ENCODE measurements around the gene JMY.

JMY gene, protein sequence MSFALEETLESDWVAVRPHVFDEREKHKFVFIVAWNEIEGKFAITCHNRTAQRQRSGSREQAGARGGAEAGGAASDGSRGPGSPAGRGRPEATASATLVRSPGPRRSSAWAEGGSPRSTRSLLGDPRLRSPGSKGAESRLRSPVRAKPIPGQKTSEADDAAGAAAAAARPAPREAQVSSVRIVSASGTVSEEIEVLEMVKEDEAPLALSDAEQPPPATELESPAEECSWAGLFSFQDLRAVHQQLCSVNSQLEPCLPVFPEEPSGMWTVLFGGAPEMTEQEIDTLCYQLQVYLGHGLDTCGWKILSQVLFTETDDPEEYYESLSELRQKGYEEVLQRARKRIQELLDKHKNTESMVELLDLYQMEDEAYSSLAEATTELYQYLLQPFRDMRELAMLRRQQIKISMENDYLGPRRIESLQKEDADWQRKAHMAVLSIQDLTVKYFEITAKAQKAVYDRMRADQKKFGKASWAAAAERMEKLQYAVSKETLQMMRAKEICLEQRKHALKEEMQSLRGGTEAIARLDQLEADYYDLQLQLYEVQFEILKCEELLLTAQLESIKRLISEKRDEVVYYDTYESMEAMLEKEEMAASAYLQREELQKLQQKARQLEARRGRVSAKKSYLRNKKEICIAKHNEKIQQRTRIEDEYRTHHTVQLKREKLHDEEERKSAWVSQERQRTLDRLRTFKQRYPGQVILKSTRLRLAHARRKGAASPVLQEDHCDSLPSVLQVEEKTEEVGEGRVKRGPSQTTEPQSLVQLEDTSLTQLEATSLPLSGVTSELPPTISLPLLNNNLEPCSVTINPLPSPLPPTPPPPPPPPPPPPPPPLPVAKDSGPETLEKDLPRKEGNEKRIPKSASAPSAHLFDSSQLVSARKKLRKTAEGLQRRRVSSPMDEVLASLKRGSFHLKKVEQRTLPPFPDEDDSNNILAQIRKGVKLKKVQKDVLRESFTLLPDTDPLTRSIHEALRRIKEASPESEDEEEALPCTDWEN

DNA sequence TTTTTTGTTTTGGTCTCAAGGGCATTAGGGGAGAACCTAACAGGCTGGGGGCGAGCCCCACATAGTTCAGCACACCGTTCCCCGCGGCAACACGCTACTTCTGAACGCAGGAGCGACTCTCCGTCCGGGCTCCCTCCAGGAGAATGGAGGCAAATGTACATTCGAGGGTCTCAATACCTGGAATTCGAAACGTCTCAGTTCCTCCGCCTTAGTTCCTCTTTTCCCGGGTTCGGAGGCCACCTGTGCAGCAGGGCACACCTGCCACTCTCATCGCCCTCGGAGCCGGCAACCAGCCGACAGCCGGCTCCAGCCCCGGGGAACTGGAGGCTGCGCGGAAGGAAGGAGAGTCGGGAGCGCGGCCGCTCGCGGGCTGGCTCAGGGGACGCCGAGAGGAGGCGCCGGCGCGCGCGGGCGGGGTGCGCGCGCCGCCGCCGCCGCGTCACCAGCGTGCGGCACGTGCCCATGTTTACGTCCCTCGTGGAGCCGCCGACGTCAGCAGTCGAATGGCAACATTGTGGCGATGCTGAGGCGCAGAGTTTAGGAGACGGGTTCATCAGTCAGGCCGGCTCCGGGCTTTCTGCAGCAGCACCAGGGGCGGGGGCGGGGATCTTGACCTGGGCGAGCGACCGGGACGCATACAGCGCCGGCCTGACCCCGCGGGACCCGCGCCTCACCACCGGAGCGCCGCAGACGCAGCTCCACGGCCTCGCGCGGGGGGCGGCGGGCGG lies at the start of gene JMY:
Gene JMY (plus strand): TSS at position 498 of the 728 bp plus-strand sequence. CDS start 520 bp downstream, outside the sequence.
- H3K4me3 ChIP-seq (ENCODE audit: low read depth, low read length) = peak within 1 kb of the TSS; percentile 99
- peaks cover 8% of the 10 kb centered on the region for H3K4me1 ChIP-seq (ENCODE audit: control insufficient read depth, insufficient read depth, low read length, unreplicated experiment)
- no peaks in the 10 kb centered on the region for H3K36me3 ChIP-seq (ENCODE audit: insufficient read depth, low read length)
- peak within 1 kb of the TSS; percentile 99 for H2AFZ ChIP-seq (ENCODE audit: low read length, unreplicated experiment)
- peak within 1 kb of the TSS; percentile 64 for H3K27ac ChIP-seq (ENCODE audit: low read depth, low read length)
- peaks cover 7% of the 10 kb centered on the region for H3K79me2 ChIP-seq (ENCODE audit: control insufficient read depth, insufficient read depth, low read length, unreplicated experiment)
- no peaks in the 10 kb centered on the region for H3K27me3 ChIP-seq (ENCODE audit: insufficient read depth, low read length)

DNA sequence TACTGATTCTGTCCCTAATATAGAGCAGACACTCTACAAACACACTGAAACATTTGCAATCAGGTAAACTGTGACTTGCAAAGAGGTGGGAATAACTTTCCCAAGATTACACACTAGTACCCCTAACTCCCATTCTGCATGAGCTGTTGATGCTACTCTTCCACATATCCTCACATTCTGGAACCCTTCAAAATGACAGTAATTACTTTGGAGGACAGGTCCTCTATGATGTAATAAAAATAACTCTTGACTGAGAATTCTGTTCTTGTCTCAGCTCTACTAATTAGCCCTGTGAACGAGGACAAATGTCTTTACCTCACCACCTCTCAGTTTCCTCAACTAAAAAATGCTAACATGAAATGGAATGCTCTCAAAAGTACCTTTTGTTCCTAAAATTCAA lies 49.5 kb upstream of the JMY start:
- Histone ChIP-seq H3K27me3 (ENCODE audit: insufficient read depth, low read length) (no peaks in the 10 kb centered on the region), H3K4me3 (ENCODE audit: low read depth, low read length) (no peak overlapping the region), H3K79me2 (ENCODE audit: control insufficient read depth, insufficient read depth, low read length, unreplicated experiment) (no peaks in the 10 kb centered on the region), H3K4me1 (ENCODE audit: control insufficient read depth, insufficient read depth, low read length, unreplicated experiment) (no peaks in the 10 kb centered on the region), H2AFZ (ENCODE audit: low read length, unreplicated experiment) (no peak overlapping the region), H3K36me3 (ENCODE audit: insufficient read depth, low read length) (no peaks in the 10 kb centered on the region), H3K27ac (ENCODE audit: low read depth, low read length) (no peak overlapping the region)

DNA sequence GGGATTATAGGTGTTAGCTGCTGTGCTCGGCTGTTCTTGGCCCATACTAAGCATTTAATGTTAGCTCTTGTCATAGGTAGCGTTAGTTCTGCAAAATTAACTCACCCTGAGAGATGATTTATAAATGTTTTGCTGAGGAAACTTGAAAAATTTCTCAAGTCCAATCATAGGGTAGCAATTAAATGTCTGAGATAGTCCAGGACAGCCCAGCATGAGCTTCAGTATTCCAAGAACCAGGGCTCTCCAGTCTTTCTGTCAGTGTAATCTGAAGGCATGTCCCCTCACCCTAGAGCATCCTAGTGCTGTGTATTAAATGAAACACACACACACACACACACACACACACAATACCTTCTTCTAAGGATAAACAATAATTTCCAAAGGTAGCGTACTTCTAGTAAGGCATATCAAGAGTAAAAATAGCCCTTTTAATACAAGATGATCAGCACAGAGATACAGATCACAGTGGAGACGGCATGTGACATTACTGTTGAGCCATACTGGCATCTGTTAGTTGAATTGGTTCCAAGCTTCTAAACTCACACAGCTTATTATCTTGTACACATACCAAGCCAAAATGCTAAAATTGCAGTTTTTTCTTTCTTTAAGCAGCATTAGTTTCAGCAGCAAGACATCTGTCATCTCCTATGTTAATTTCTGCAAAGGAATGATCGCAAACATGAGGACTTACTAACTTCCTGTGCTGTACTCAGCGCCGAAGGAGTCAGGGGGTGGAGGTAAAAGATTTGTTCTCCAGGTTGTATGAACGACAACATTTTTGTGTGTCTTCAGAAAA lies 46.3 kb upstream of the JMY start:
- Histone ChIP-seq H2AFZ (ENCODE audit: low read length, unreplicated experiment) (no peak overlapping the region), H3K4me1 (ENCODE audit: control insufficient read depth, insufficient read depth, low read length, unreplicated experiment) (peaks cover 3% of the 10 kb centered on the region), H3K36me3 (ENCODE audit: insufficient read depth, low read length) (no peaks in the 10 kb centered on the region), H3K27ac (ENCODE audit: low read depth, low read length) (no peak overlapping the region), H3K27me3 (ENCODE audit: insufficient read depth, low read length) (no peaks in the 10 kb centered on the region), H3K79me2 (ENCODE audit: control insufficient read depth, insufficient read depth, low read length, unreplicated experiment) (no peaks in the 10 kb centered on the region), H3K4me3 (ENCODE audit: low read depth, low read length) (no peak overlapping the region)

DNA sequence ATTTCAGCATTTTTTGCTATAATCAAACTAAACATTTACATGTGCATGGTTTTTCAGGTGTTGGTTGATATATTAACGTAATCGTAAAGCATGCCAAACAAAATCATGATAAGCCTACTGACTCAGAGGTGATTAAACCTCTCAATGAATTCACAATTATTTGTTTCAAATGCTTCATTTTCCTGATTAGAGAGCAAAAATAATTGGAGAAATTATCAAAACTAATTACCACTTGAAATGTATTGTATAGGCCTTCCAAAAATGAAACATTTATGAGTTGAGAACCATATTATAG lies 45.7 kb upstream of the JMY start:
- Histone ChIP-seq H3K27me3 (ENCODE audit: insufficient read depth, low read length) (no peaks in the 10 kb centered on the region), H3K79me2 (ENCODE audit: control insufficient read depth, insufficient read depth, low read length, unreplicated experiment) (no peaks in the 10 kb centered on the region), H3K4me3 (ENCODE audit: low read depth, low read length) (no peak overlapping the region), H3K27ac (ENCODE audit: low read depth, low read length) (no peak overlapping the region), H3K36me3 (ENCODE audit: insufficient read depth, low read length) (no peaks in the 10 kb centered on the region), H3K4me1 (ENCODE audit: control insufficient read depth, insufficient read depth, low read length, unreplicated experiment) (peaks cover 3% of the 10 kb centered on the region), H2AFZ (ENCODE audit: low read length, unreplicated experiment) (no peak overlapping the region)

DNA sequence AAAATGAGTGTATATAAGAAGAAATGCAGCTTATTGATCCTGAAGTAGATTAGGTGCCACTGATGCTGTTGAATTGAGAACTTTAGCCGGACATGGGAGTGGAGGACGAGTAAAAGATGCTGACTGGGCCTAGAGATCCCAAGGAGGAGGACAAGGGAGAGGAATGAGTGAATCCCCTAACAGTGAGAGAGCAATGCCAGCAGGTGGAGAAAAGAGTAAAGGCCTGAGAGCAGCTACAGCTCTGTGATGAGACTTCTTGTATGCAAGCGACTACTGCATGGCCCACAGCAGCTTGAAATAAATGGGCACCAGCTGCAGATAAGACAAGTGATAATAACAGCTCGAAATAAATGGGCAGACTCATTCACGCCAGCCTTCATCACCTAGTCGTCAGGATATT lies 44.5 kb upstream of the JMY start:
- Histone ChIP-seq H3K4me3 (ENCODE audit: low read depth, low read length) (no peak overlapping the region), H3K27ac (ENCODE audit: low read depth, low read length) (no peak overlapping the region), H3K36me3 (ENCODE audit: insufficient read depth, low read length) (no peaks in the 10 kb centered on the region), H2AFZ (ENCODE audit: low read length, unreplicated experiment) (no peak overlapping the region), H3K4me1 (ENCODE audit: control insufficient read depth, insufficient read depth, low read length, unreplicated experiment) (peaks cover 3% of the 10 kb centered on the region), H3K79me2 (ENCODE audit: control insufficient read depth, insufficient read depth, low read length, unreplicated experiment) (no peaks in the 10 kb centered on the region), H3K27me3 (ENCODE audit: insufficient read depth, low read length) (no peaks in the 10 kb centered on the region)

DNA sequence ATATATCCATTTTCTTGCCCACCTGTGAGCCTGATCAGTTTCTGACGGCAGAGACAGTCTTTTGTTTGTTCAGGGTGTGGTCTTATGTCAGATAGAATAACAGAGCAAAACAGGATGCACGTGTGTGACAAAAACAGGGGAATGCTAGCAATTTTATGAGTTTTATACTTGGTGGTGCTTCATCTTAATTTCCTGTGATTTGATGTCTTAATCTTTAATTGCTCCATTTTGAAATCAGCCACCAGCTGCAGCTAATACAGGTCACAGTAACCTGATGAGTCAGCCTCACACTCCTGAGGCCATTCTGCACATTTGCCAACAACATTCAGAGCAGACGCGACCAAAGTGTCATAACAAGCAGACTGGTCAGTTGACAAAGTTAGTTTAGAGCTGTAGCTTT lies 42.3 kb upstream of the JMY start:
- H3K27ac ChIP-seq (ENCODE audit: low read depth, low read length) = no peak overlapping the region
- no peak overlapping the region for H2AFZ ChIP-seq (ENCODE audit: low read length, unreplicated experiment)

DNA sequence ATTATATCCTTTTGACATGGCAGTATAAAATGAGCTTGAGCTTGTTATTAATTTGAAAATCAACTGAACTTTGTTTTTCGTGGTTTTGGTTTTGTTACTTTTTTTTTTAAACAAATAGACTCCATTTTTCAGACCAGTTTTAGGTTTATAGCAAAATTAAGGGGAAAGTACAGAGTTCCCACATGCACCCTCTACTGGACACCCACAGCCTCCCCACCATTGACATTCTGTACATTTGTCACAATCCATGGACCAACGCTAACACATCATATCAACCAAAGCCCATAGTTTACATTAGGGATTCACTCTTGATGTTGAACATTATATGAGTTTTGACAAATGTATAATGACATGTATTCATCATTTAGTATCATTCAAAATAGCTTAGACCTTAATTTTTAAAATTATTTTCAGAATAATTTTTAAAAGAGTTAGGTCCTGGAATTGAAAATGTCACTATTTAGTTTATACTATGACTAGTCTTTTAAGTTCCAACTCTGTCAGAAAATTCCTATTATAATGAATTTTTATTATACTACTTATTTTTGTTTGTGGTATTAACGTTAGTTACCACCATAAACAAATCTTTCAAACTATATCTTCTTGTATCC lies 35.3 kb upstream of the JMY start:
- Histone ChIP-seq H3K27me3 (ENCODE audit: insufficient read depth, low read length) (no peaks in the 10 kb centered on the region), H3K4me1 (ENCODE audit: control insufficient read depth, insufficient read depth, low read length, unreplicated experiment) (peaks cover 15% of the 10 kb centered on the region), H3K27ac (ENCODE audit: low read depth, low read length) (no peak overlapping the region), H2AFZ (ENCODE audit: low read length, unreplicated experiment) (no peak overlapping the region), H3K36me3 (ENCODE audit: insufficient read depth, low read length) (no peaks in the 10 kb centered on the region), H3K4me3 (ENCODE audit: low read depth, low read length) (no peak overlapping the region), H3K79me2 (ENCODE audit: control insufficient read depth, insufficient read depth, low read length, unreplicated experiment) (no peaks in the 10 kb centered on the region)

More for the DNA sequence above, 42.3 kb upstream of the JMY start:
- no peaks in the 10 kb centered on the region for H3K27me3 ChIP-seq (ENCODE audit: insufficient read depth, low read length)
- H3K4me1 ChIP-seq (ENCODE audit: control insufficient read depth, insufficient read depth, low read length, unreplicated experiment) = peaks cover 3% of the 10 kb centered on the region
- H3K4me3 ChIP-seq (ENCODE audit: low read depth, low read length) = no peak overlapping the region
- H3K36me3 ChIP-seq (ENCODE audit: insufficient read depth, low read length) = no peaks in the 10 kb centered on the region
- H3K79me2 ChIP-seq (ENCODE audit: control insufficient read depth, insufficient read depth, low read length, unreplicated experiment) = no peaks in the 10 kb centered on the region

DNA sequence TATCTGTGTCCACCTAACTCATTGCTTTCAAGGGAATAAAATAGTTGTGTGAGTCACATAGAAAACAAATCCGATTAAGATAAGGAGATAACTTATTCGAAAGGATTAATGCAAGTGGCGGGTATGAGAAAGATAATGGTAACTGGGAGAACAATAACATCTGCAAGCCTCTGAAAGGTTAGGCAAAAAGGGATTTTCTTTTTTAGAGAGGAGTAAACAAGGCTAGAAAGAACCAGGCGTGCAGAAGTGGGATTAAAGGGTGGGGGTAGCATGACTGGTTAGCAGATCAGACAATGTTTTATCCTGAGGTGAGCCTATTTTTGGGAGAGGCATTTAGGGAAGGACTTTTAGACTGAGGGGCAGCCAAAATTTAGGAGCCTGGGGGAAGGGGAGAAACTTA lies 34.7 kb upstream of the JMY start:
- H3K27ac ChIP-seq (ENCODE audit: low read depth, low read length) = peak overlapping the region; percentile 67; the same call in 1 of the 2 replicates
- H3K27me3 ChIP-seq (ENCODE audit: insufficient read depth, low read length) = no peaks in the 10 kb centered on the region
- H3K4me3 ChIP-seq (ENCODE audit: low read depth, low read length) = no peak overlapping the region
- H3K4me1 ChIP-seq (ENCODE audit: control insufficient read depth, insufficient read depth, low read length, unreplicated experiment) = peaks cover 15% of the 10 kb centered on the region
- no peaks in the 10 kb centered on the region for H3K79me2 ChIP-seq (ENCODE audit: control insufficient read depth, insufficient read depth, low read length, unreplicated experiment)
- H3K36me3 ChIP-seq (ENCODE audit: insufficient read depth, low read length) = no peaks in the 10 kb centered on the region
- peak overlapping the region; percentile 9 for H2AFZ ChIP-seq (ENCODE audit: low read length, unreplicated experiment)

DNA sequence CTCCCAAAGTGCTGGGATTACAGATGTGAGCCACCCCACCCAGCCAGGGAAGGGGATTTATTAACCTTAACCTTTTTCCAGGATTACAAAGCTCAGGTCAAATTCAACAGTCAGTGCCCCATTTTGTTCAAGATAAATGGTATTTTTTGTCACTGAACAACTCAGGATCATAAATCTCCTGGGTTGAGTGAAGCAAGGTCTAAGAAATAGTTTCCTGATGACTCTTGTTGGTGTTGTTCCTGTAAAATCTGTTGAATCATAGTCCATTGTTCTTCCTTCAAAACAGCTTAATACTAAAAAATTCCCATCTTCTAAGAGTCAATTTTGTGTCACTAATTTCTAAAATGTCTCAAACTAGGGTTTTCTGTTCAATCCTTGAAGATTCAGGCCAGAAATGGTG lies 33.9 kb upstream of the JMY start:
- Histone ChIP-seq H3K79me2 (ENCODE audit: control insufficient read depth, insufficient read depth, low read length, unreplicated experiment) (no peaks in the 10 kb centered on the region), H3K4me3 (ENCODE audit: low read depth, low read length) (no peak overlapping the region), H3K36me3 (ENCODE audit: insufficient read depth, low read length) (no peaks in the 10 kb centered on the region), H3K27ac (ENCODE audit: low read depth, low read length) (peak overlapping the region; percentile 67), H3K4me1 (ENCODE audit: control insufficient read depth, insufficient read depth, low read length, unreplicated experiment) (peaks cover 15% of the 10 kb centered on the region), H2AFZ (ENCODE audit: low read length, unreplicated experiment) (peak overlapping the region; percentile 9), H3K27me3 (ENCODE audit: insufficient read depth, low read length) (no peaks in the 10 kb centered on the region)
